GM18870 (cell line): ENCODE data around the gene XXYLT1.
"Not testable (repeated sequence)": the region's sequence is repeated elsewhere in the genome, so short reads cannot be mapped to it uniquely, and the experiment has no call there.

Source experiments
- ATAC-seq: cut with Tn5 transposase; IDR thresholded peaks from one replicate; pipeline ENCODE4 v1.9.1; 2021; ENCODE audit warnings: moderate library complexity; ENCODE audit not compliant: unreplicated experiment

XXYLT1 gene

DNA sequence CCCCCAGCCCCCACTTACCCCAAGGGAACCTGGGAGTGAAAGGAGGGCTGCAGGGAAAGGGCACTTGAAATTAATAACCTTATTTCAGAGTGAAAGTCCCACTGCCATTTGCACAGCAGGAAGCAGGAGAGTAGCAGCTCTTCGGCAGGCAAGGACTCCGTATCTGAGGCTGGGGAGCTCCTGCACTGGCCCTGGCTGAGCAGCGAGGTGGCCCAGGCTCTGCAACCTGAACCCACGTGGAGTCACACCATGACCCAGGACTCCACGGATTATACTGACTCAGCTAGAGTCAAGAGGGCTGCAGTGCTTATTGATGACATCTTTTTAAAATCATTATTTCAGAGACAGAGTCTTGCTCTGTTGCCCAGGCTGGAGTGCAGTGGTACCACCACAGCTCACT is 214.5 kb downstream of the XXYLT1 start:
- no peak for ATAC-seq

DNA sequence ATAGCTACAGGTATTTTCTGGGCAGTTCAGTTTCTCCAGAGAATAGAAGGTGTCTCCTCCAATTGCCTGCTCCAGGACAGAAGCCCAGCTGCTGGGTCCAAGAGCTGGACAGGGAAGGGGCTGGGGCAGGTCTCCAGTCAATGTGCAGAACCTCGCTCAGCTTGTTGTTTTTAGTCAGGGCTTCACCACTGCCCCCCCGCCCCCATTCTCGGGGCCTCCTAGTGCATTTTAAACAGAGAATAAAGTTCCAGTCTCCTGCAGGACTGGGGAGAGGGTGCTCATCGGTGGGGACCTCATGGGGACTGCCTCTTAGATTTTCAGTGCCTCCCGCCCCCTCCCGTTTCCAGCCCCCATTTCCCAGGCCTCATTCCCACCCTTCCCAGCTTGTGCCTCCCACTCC is 216.6 kb downstream of the XXYLT1 start:
- no peak for ATAC-seq

DNA sequence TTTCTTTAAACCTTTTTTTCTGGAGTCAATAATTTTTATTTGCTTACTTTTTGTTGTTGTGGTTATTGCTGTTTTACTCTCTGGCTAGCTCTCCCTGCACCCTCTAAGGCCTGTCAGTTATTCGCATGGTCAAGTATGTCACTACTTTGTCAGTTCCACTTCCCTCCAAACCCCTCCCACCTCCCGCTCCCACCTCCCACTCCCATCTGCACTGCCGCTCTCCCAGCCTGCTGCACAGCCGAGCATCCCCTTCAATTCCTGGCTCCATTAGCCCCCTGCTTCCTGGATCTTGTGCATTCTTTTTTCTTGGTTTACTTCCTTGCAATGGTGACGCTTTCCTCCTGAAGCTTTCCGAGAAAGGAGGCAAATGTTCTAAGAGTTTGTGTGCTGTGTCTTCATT is 218.0 kb downstream of the XXYLT1 start:
- ATAC-seq = no peak

- not testable (repeated sequence) for ATAC-seq
These were observed 220.7 kb downstream of the XXYLT1 start for GRCh38 chr3:195050296-195050695.

DNA sequence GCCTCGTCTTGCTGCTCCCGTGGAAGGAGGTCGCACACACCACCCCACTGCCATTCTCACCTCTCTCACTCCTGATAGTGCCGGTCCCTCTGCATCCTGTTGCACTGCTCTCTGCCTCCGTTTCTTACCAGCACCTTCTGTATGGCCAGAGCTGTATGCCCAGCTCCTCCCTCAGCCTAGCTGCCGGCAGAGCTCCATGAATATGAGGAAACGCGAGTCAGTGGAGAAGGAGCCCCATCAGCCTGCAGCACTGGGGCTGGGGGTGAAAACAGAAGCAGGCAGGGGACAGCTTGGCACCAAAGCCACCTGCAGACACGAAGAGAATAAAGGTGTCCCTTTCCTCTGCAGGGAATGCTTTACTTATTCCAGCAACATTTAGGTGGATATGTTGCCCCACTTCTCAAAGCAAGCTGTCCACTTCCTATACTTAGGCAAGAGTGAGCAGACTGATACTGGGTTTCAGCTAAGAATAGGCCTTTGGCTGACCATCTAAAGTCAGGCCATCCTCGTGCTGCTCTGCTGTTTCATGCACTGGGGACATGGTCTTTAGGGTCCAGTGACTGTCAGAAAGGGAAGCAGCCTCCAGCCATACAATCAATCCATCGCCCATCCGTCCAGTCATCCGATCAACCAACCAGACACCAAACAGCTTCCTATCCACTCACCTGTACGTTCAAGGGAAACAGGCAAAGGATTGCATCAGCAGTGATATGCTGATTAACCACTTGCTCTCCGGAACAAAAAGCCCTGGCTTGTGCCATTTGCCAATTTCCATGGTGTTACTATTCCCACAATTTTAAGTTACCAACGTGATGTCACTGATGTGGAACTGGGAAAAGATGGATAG is 222.7 kb downstream of the XXYLT1 start:
- ATAC-seq = no peak

DNA sequence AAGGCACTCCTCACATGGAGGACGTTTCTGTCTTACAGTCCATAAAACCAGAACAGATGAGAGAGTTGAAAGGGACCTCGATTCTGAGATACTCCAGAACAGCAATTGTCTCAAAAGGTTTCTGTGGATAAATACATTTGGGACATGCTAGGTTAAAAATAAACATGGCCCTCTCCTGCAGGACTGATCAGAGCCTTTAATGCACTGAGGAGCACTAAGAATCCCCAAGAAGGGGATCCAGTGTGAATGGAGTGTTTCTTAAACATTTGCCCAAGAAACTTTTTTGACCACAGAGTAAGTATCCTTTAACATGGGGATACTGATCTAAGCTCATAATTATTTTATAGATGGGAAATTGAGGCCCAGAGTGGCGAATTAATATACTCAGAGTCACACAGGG is 223.4 kb downstream of the XXYLT1 start:
- ATAC-seq = no peak

DNA sequence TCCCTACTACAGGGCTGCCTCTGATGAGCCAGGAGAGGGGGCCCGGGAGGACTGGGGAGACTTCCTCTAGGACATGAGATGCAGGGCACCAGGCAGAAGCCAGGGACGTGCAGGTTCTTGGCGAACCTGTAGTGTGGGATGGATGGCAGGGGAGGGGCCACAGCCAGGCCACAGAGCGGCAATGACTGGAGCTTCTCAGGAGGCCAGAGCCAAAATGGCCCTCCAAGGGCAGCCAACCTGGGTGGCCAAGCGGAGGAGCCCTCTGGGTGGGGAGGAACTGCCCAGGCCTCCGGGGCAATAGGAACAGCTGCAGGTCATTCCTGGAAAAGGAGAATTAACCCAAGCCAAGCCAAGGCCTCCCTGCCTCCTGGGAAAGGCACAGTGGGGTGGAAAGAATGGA is 224.5 kb downstream of the XXYLT1 start:
- no peak for ATAC-seq

GRCh38 chr3:195045481-195046210 is 225.3 kb downstream of the XXYLT1 start:
- no peak for ATAC-seq

DNA sequence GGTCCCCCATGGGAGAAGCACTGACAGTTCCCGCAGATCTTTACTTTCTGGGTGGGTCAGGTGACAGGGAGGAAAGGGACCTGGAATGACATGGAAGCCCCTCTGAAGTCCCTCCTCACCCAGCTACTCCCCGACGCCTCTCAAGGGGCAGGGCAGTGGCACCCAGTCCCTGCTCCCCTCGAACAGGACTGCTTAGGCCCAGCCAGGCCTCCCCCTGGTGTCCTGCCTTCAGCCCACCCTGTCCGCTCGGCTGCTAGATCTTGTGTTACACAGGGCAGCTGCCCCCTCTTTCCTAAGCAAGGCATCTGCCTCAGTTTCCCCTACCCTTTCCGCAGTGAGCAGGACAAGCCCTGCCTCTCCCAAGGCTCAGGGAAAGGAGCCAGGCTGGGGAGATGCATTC is 226.5 kb downstream of the XXYLT1 start:
- ATAC-seq = no peak

GRCh38 chr3:195043607-195044339 is 227.2 kb downstream of the XXYLT1 start:
- ATAC-seq = no peak

- no peak for ATAC-seq
These were observed 228.0 kb downstream of the XXYLT1 start for GRCh38 chr3:195042743-195043606.

- ATAC-seq = no peak
These were observed 228.9 kb downstream of the XXYLT1 start for GRCh38 chr3:195041871-195042742.

DNA sequence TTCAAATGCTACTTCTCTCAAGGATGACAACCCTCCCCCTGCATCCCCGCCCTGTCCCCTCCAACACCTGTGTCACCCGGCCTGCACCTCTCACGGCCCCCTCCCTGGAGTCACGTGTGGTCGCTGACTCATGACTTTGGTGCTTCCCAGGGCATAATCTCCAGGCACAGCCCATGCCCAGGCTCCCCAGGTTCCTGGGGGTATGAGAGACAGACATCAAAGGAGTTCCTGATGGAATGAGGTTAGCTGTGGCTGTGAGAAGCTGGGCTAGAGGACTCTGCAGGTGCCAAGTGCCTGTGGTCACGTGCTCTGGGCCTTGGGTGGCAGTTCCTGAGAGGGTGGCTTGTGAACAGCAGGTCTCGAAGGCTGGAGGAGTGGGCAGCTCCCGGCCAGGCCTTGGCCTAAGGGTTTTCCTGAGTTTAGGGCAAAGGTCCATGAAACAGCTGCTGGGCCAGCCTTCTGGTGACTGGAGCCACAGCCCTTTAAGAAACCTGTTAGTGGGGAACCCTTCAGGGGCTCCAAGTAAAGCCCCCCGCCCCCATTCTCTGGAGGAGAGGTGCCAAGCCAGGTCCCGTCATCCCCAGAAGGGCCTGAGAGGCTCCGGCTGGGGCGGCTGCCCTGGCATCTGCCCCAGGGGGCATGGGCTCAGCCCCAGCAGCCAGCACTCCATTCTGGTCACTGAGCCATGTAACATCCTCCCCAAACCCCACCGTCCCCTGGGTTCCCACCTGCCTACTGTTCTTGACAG is 230.0 kb downstream of the XXYLT1 start:
- ATAC-seq = no peak

DNA sequence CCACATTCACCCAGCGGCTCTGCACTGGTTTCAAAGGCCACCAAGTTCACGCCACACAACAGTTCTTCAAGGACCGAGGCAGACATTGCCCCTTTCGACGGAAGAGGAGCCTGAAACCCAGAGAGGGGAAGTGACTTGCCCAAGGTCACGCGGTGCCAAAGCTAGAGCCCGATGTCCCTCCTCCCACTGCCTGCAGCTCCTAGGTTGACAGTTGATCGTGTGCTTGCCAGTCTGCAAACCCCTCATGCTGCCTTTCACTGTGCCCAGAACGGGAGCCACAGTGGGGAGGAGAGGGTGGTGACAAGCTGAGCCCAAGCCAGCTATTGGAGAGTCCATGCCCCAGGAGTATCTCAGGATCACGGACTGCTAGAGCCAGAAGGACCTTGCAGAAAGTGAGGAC is 230.9 kb downstream of the XXYLT1 start:
- ATAC-seq = no peak

DNA sequence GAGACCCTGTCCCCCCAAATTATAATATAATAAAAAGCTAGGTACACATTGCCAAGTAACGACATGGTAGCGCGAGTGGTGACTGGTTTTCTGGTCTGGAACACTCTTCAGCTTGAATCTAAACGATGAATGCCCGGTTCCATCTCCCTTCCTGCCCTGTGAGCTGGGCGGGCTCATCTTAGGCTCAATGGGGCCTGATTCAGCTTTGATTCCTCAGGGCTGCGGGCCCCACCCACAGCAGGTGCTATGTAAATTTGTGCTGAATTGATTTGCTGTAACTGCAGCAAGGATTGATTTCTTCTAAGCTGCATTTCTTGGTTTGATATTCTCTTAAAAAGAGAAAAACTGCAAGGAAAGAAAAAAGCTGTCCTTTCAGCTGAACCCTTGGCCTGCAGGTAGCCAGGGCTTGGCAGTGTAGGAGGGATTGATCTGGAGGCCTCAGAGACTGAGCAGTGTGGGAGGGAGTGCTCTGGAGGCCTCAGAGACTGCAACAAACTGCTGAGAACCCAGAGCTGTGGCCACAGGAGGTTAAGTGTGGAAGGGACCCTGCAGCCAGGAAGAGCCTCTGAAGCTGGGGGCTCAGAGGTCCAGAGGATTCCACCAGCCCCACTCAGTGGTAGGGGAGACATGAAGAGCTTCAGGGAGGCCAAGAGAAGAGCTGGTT is 231.6 kb downstream of the XXYLT1 start:
- ATAC-seq = no peak

GRCh38 chr3:195038161-195038560 is 232.8 kb downstream of the XXYLT1 start:
- ATAC-seq = no peak

GRCh38 chr3:195037586-195037985 is 233.4 kb downstream of the XXYLT1 start:
- not testable (repeated sequence) for ATAC-seq

DNA sequence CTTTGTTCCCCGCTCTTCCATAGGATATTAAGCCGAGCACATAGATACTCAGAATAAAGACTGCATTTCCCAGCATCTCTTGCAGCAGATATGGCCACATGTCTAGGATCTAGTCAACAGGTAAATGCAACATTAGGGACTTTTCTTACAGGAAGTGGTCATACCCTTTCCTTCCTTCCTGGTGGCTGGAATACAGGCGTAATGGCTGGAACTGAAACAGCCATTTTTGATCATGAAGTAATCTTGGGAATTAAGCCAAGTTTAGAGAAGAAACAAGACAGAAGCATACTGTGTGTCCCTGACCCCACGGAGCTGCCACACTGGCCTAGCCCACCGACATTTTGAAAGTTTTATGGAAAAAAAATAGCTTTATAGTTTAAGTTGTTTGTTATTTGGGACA is 234.0 kb downstream of the XXYLT1 start:
- ATAC-seq = no peak
